ENCODE measurements around the gene FRMD5.

DNA sequence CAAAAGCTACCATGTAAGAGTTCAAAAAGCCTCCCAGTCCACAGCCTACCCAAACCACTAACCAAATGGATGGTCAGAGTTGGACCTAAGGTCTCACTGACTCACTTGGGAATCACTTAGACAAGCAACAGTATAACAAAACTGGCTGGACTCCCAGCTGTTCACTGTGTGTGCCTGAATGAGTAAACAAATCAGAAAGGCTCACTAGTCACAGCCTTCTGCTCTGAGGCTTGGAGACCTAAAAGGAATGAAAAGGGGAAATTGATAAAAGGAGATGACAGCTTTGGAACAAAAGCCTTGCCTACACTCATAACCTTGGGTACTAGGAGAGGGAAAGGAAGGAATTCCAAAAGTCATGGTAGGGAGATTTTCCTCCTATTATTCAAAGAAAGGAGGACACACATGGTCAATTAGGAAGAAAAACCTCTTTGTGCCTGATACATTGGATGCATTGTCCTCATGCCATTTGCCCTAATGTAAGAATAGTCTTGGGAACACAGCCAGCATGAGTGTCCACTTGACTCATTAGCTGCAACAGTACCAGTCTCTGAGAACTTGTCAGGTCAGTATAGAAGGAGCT, 92.3 kb downstream of the FRMD5 start:
- TF ChIP-seq, protein P1, sequence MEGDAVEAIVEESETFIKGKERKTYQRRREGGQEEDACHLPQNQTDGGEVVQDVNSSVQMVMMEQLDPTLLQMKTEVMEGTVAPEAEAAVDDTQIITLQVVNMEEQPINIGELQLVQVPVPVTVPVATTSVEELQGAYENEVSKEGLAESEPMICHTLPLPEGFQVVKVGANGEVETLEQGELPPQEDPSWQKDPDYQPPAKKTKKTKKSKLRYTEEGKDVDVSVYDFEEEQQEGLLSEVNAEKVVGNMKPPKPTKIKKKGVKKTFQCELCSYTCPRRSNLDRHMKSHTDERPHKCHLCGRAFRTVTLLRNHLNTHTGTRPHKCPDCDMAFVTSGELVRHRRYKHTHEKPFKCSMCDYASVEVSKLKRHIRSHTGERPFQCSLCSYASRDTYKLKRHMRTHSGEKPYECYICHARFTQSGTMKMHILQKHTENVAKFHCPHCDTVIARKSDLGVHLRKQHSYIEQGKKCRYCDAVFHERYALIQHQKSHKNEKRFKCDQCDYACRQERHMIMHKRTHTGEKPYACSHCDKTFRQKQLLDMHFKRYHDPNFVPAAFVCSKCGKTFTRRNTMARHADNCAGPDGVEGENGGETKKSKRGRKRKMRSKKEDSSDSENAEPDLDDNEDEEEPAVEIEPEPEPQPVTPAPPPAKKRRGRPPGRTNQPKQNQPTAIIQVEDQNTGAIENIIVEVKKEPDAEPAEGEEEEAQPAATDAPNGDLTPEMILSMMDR (IDR thresholded peaks at IDR 0.05; ENCODE audit: low read length) = no peak
- no peak for TF ChIP-seq EZH2 (optimal IDR thresholded peaks at IDR 0.05; ENCODE audit: low read depth, low read length)

Measured in MM.1S (cell line).